Endothelial cell of umbilical vein (primary cell): ENCODE data around the gene GYS1. TPM values are rescaled to one million over a fixed set of nuclear protein-coding genes. Genes with fewer than 3 reads are reported as not detected.
"Not testable (repeated sequence)": the region's sequence is repeated elsewhere in the genome, so short reads cannot be mapped to it uniquely, and the experiment has no call there.

ENCODE experiments used
- BruUV-seq: library from RNA; stranded (reverse); fragments of 400-500 nt; replicated peaks from 2 replicates; lab custom pipeline; 2021; lab: Mats Ljungman, UMichigan
- CTCF ChIA-PET: fragments of 300-600, 350-600 bp; sonication (Branson Sonifier 250); formaldehyde crosslinking; loops from one replicate; lab custom pipeline; 2021; ENCODE audit warnings: antibody characterized with exemption, inconsistent platforms; lab: Charles Lee
- POLR2A ChIA-PET: fragments of 300-600, 350-600 bp; sonication (Branson Sonifier 250); formaldehyde crosslinking; loops from one replicate; lab custom pipeline; 2021; ENCODE audit warnings: antibody characterized with exemption, inconsistent platforms; lab: Charles Lee
- DNase-seq: peaks from one replicate; pipeline ENCODE4 v3.0.0-alpha.2; 2011; ENCODE audit warnings: low read depth, low spot score
- FAIRE-seq: peaks from 2 replicates; lab custom pipeline; 2011; peaks lifted over from hg19 to GRCh38; lab: Jason Lieb, UNC
- H2AFZ ChIP-seq: 2 replicates; pipeline ENCODE4 v1.6.0; 2012; ENCODE audit warnings: low read depth, low read length, control low read depth, inconsistent platforms
- H3K27ac ChIP-seq: 2 replicates; pipeline ENCODE4 v1.5.1; 2011; ENCODE audit warnings: low read depth, mild to moderate bottlenecking, control low read depth, low read length, moderate library complexity; ENCODE audit not compliant: insufficient read depth
- H3K27me3 ChIP-seq, 2 experiments: 2 replicates each; pipeline versions ENCODE4 v1.6.0 to v1.6.1; 2011; ENCODE audit warnings: low read length in 2 of 2, mixed read lengths in 1 of 2; ENCODE audit not compliant: control insufficient read depth in 2 of 2, insufficient read depth in 2 of 2
- H3K36me3 ChIP-seq, 2 experiments: 2 replicates in 1 of 2; 3 replicates in 1 of 2; pipeline ENCODE4 v1.5.1; 2011; ENCODE audit warnings: low read length in 2 of 2, mild to moderate bottlenecking in 1 of 2, moderate library complexity in 1 of 2; ENCODE audit not compliant: control insufficient read depth in 2 of 2, insufficient read depth in 2 of 2; ENCODE audit errors: extremely low read depth in 1 of 2
- H3K4me1 ChIP-seq: 3 replicates; pipeline ENCODE4 v1.5.1; 2011; ENCODE audit warnings: mild to moderate bottlenecking, low read length; ENCODE audit not compliant: control insufficient read depth, insufficient read depth; ENCODE audit errors: extremely low read depth
- H3K4me2 ChIP-seq: 2 replicates; pipeline ENCODE4 v1.6.1; 2011; ENCODE audit warnings: low read length, control low read depth, mixed read lengths; ENCODE audit not compliant: insufficient read depth
- H3K4me3 ChIP-seq, 3 experiments: fragments of 200-600 bp in 1 of 3; sonication (generic), shearing (Covaris generic) in 1 of 3; replicated peaks in 1 of 3; 2 replicates each; pipeline ENCODE4 v1.5.1; 2011 to 2016; ENCODE audit warnings: control low read depth in 3 of 3, low read length in 3 of 3, mild to moderate bottlenecking in 2 of 3, inconsistent platforms in 1 of 3, low read depth in 1 of 3, moderate library complexity in 1 of 3; ENCODE audit not compliant: insufficient read depth in 1 of 3
- H3K79me2 ChIP-seq: 2 replicates; pipeline ENCODE4 v1.6.0; 2012; ENCODE audit warnings: low read length, inconsistent platforms; ENCODE audit not compliant: control insufficient read depth, insufficient read depth
- H3K9ac ChIP-seq: replicated peaks from 2 replicates; pipeline ENCODE3; 2011; ENCODE audit warnings: low read length, control low read depth; ENCODE audit not compliant: insufficient read depth; ENCODE audit errors: extremely low read depth
- H3K9me1 ChIP-seq: replicated peaks from 3 replicates; pipeline ENCODE4 v1.6.0; 2011; ENCODE audit warnings: mild to moderate bottlenecking, low read length; ENCODE audit not compliant: control insufficient read depth, insufficient read depth; ENCODE audit errors: extremely low read depth
- H3K9me3 ChIP-seq: replicated peaks from 2 replicates; pipeline ENCODE4 v1.5.1; 2012; ENCODE audit warnings: low read length, inconsistent platforms; ENCODE audit not compliant: control insufficient read depth, insufficient read depth
- H4K20me1 ChIP-seq: replicated peaks from 2 replicates; pipeline ENCODE3; 2011; ENCODE audit warnings: mild to moderate bottlenecking, low read length; ENCODE audit not compliant: control insufficient read depth, insufficient read depth; ENCODE audit errors: extremely low read depth
- EZH2 ChIP-seq: IDR thresholded peaks from 2 replicates; pipeline ENCODE4 v1.6.1; 2012; ENCODE audit warnings: borderline replicate concordance, low read depth, mild to moderate bottlenecking, moderate library complexity, low read length, inconsistent platforms; ENCODE audit not compliant: severe bottlenecking
- JUN ChIP-seq: IDR thresholded peaks from 2 replicates; pipeline ENCODE4 v1.6.1; 2011; ENCODE audit warnings: borderline replicate concordance, low read depth; ENCODE audit not compliant: insufficient read length, insufficient read depth
- POLR2A ChIP-seq: IDR thresholded peaks from 2 replicates; pipeline ENCODE4 v1.6.1; 2012; ENCODE audit warnings: low read depth, mild to moderate bottlenecking, control low read depth, low read length
- POLR2AphosphoS5 ChIP-seq: IDR thresholded peaks from 2 replicates; pipeline ENCODE4 v1.6.1; 2012; ENCODE audit warnings: low read depth, mild to moderate bottlenecking, control low read depth, low read length, moderate library complexity; ENCODE audit not compliant: insufficient read depth
- dilution Hi-C: fragments of 300-500 bp; cut with MboI; formaldehyde crosslinking; loops from one replicate; pipeline ENCODE4 v1.15.0; 2019; ENCODE audit warnings: low sequenced_read_pairs; ENCODE audit not compliant: extremely low pct_ligation_motif_present
- intact Hi-C: fragments of 100-400 bp; cut with micrococcal nuclease; formaldehyde crosslinking; loops from one replicate; pipeline ENCODE4 v1.10.0; 2022
- microRNA-seq: library from miRNA; unstranded; fragments of <30 nt; microRNA quantifications from one replicate; pipeline ENCODE4 v1.2.0, GENCODE V29; 2021; ENCODE audit warnings: borderline number of aligned reads, borderline replicate concordance
- polyA plus RNA-seq, 4 experiments: library from polyadenylated mRNA; depleted of rRNA in 3 of 4; stranded (reverse) in 3 of 4; unstranded in 1 of 4; fragments of >200 nt; gene quantifications; 2 replicates each; pipeline versions ENCODE4 v1.2.1 to v1.2.3, GENCODE V29; 2011 to 2012; ENCODE audit warnings: missing spikeins in 1 of 4
- small RNA-seq: library from RNA; depleted of rRNA; stranded (forward); fragments of <200 nt; gene quantifications from one replicate; pipeline ENCODE3, GENCODE V24; 2012; ENCODE audit warnings: low replicate concordance, low read depth; ENCODE audit not compliant: insufficient read depth, insufficient read length
- total RNA-seq: library from RNA; stranded (reverse); gene quantifications from 2 replicates; pipeline ENCODE4 v1.2.3, GENCODE V29; 2021
- TF ChIP-seq, protein P1 (sequence below): IDR thresholded peaks from 2 replicates; pipeline ENCODE4 v1.6.1; 2011; ENCODE audit not compliant: insufficient read depth, insufficient read length

The GYS1 gene
- total and polyA plus RNA-seq, 2 donors (not counting 3 experiments of a cell fraction or from before 2014, with no cell fraction given) = 39.0 to 58.9 TPM

DNA sequence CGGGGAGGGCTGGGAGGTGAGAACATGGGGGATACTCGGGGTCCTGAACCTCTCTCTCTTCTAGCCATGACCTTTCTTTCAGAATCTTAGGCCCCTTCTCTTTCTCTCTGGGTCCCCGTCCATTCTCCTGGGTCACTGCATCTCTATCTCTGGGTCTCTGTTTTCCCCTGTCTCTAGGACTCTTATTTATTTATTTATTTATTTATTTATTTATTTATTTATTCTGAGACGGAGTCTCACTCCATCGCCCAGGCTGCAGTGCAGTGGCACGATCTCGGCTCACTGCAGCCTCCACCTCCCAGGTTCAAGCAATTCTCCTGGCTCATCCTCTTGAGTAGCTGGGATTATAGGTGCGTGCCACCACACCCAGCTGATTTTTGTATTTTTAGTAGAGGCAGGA lies 73.8 kb downstream of the GYS1 start:
- H3K9me3 ChIP-seq, H4K20me1 ChIP-seq, dilution Hi-C loops, FAIRE-seq, H3K79me2 ChIP-seq, H3K4me2 ChIP-seq, POLR2A ChIA-PET, DNase-seq, H3K27me3 ChIP-seq, H3K9me1 ChIP-seq, H2AFZ ChIP-seq, intact Hi-C loops, H3K27ac ChIP-seq, H3K4me1 ChIP-seq, H3K4me3 ChIP-seq, H3K9ac ChIP-seq, BruUV-seq: not testable (repeated sequence)
- H3K36me3 ChIP-seq = peaks cover 2 to 34% of the 10 kb centered on the region in 2 experiments
- CTCF ChIA-PET = interaction anchor here (0.8 to 1.5 kb wide), 4 partner anchors 13 to 51 kb away, joined by 3 to 8 read pairs (median 4); no protein-coding TSS in a partner anchor

DNA sequence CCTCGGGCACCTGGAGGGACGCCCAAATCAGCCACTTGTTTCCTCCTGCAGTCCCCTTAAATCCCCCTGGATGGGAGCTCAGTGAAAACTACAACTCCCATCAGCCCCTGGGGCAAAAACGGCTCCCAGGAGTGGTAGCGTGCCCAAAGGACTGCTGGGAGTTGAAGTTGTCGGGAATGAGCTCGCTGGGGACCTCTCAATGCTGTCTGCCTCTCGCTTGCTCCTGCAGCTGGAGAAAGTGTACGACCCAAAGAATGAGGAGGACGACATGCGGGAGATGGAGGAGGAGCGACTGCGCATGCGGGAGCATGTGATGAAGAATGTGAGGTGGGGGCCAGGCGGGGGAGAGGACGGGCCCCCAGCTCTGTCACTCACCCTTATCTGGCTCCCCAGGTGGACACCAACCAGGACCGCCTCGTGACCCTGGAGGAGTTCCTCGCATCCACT lies 74.3 kb downstream of the GYS1 start:
- dilution Hi-C loops (no loop called here), intact Hi-C loops (no loop called here)
- H2AFZ ChIP-seq = no peak overlapping the region
- H4K20me1 ChIP-seq = no peaks in the 10 kb centered on the region
- CTCF ChIA-PET = interaction anchor here (0.8 to 1.5 kb wide), 4 partner anchors 14 to 52 kb away, joined by 3 to 8 read pairs (median 4); no protein-coding TSS in a partner anchor
- H3K9me3 ChIP-seq = no peaks in the 10 kb centered on the region
- H3K36me3 ChIP-seq = peaks cover 2 to 36% of the 10 kb centered on the region in 2 experiments
- H3K9me1 ChIP-seq = no peaks in the 10 kb centered on the region
- peak; percentile 21 for DNase-seq
- H3K4me3 ChIP-seq = no peak overlapping the region
- TF ChIP-seq, protein P1, sequence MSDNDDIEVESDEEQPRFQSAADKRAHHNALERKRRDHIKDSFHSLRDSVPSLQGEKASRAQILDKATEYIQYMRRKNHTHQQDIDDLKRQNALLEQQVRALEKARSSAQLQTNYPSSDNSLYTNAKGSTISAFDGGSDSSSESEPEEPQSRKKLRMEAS = no peak
- TF ChIP-seq JUN (no peak), POLR2AphosphoS5 (no peak), EZH2 (no peak), POLR2A (no peak)
- H3K79me2 ChIP-seq = no peaks in the 10 kb centered on the region
- no peak overlapping the region for H3K4me2 ChIP-seq
- POLR2A ChIA-PET = no interaction called here
- peak; percentile 12 for FAIRE-seq
- no peaks in the 10 kb centered on the region for H3K27me3 ChIP-seq
- H3K27ac ChIP-seq = no peak overlapping the region
- no peak overlapping the region for H3K9ac ChIP-seq
- no TSS peak for BruUV-seq
- no peaks in the 10 kb centered on the region for H3K4me1 ChIP-seq

Small RNA genes within 50 kb of the gene (microRNA-seq; reads per million reads assigned to microRNA genes)
- gene MIR6798 = not detected

Small RNA genes within 50 kb of the gene (small RNA-seq; reads per million reads assigned to genes)
- not detected for gene AC026803.1
- not detected for gene MIR6798

Other genes with a start within 250 kb of the GYS1 start
- 1.2 TPM in 2 replicates for gene IZUMO1, start 246.4 kb downstream of the GYS1 start, total RNA-seq
- gene IZUMO1, start 246.4 kb downstream of the GYS1 start, polyA plus RNA-seq = 0.18 and 0.35 TPM in 2 replicates
- gene FUT1, start 240.7 kb downstream of the GYS1 start, total RNA-seq = 4.8 and 5.2 TPM in 2 replicates
- 1.9 and 2.6 TPM in 2 replicates for gene FUT1, start 240.7 kb downstream of the GYS1 start, polyA plus RNA-seq
- gene FGF21, start 237.8 kb downstream of the GYS1 start, total RNA-seq = not detected in 2 replicates
- not detected in 2 replicates for gene FGF21, start 237.8 kb downstream of the GYS1 start, polyA plus RNA-seq
- gene BCAT2, start 182.3 kb downstream of the GYS1 start, total RNA-seq = 53.9 and 62.5 TPM in 2 replicates
- 62.0 and 74.7 TPM in 2 replicates for gene BCAT2, start 182.3 kb downstream of the GYS1 start, polyA plus RNA-seq
- gene HSD17B14, start 156.8 kb downstream of the GYS1 start, total RNA-seq = 20.9 and 21.5 TPM in 2 replicates
- gene HSD17B14, start 156.8 kb downstream of the GYS1 start, polyA plus RNA-seq = 44.5 and 46.3 TPM in 2 replicates
- 4.9 and 10.1 TPM in 2 replicates for gene PLEKHA4, start 124.7 kb downstream of the GYS1 start, total RNA-seq
- 3.9 and 4.5 TPM in 2 replicates for gene PLEKHA4, start 124.7 kb downstream of the GYS1 start, polyA plus RNA-seq
- gene PPP1R15A, start 120.9 kb downstream of the GYS1 start, total RNA-seq = 67.4 and 73.4 TPM in 2 replicates
- 34.3 and 42.3 TPM in 2 replicates for gene PPP1R15A, start 120.9 kb downstream of the GYS1 start, polyA plus RNA-seq
- not detected in 2 replicates for gene TULP2, start 94.6 kb downstream of the GYS1 start, total RNA-seq
- 0.08 and 0.18 TPM in 2 replicates for gene TULP2, start 94.6 kb downstream of the GYS1 start, polyA plus RNA-seq
- 190 and 194 TPM in 2 replicates for gene NUCB1, start 93.0 kb downstream of the GYS1 start, total RNA-seq
- 231 and 237 TPM in 2 replicates for gene NUCB1, start 93.0 kb downstream of the GYS1 start, polyA plus RNA-seq
- not detected in 2 replicates for gene DHDH, start 59.6 kb downstream of the GYS1 start, total RNA-seq
- not detected in 2 replicates for gene DHDH, start 59.6 kb downstream of the GYS1 start, polyA plus RNA-seq
- 267 and 295 TPM in 2 replicates for gene BAX, start 38.4 kb downstream of the GYS1 start, total RNA-seq
- 283 and 359 TPM in 2 replicates for gene BAX, start 38.4 kb downstream of the GYS1 start, polyA plus RNA-seq
- 1,636 and 1,937 TPM in 2 replicates for gene FTL, start 28.0 kb downstream of the GYS1 start, total RNA-seq
- 2,748 and 3,914 TPM in 2 replicates for gene FTL, start 28.0 kb downstream of the GYS1 start, polyA plus RNA-seq
- gene RUVBL2, start 578 bp upstream of the GYS1 start, total RNA-seq = 110 and 115 TPM in 2 replicates
- gene RUVBL2, start 578 bp upstream of the GYS1 start, polyA plus RNA-seq = 185 and 200 TPM in 2 replicates
- gene LHB, start 23.8 kb upstream of the GYS1 start, total RNA-seq = not detected in 2 replicates
- 1.3 and 1.4 TPM in 2 replicates for gene LHB, start 23.8 kb upstream of the GYS1 start, polyA plus RNA-seq
- gene CGB3, start 31.0 kb upstream of the GYS1 start, total RNA-seq = not detected in 2 replicates
- gene CGB3, start 31.0 kb upstream of the GYS1 start, polyA plus RNA-seq = not detected in 2 replicates
- gene CGB2, start 38.6 kb upstream of the GYS1 start, total RNA-seq = not detected in 2 replicates
- not detected in 2 replicates for gene CGB2, start 38.6 kb upstream of the GYS1 start, polyA plus RNA-seq
- not detected in 2 replicates for gene CGB1, start 43.6 kb upstream of the GYS1 start, total RNA-seq
- gene CGB1, start 43.6 kb upstream of the GYS1 start, polyA plus RNA-seq = not detected in 2 replicates
- not detected in 2 replicates for gene CGB5, start 50.5 kb upstream of the GYS1 start, total RNA-seq
- gene CGB5, start 50.5 kb upstream of the GYS1 start, polyA plus RNA-seq = not detected in 2 replicates
- not detected in 2 replicates for gene CGB8, start 55.8 kb upstream of the GYS1 start, total RNA-seq
- not detected in 2 replicates for gene CGB8, start 55.8 kb upstream of the GYS1 start, polyA plus RNA-seq
- gene CGB7, start 64.4 kb upstream of the GYS1 start, total RNA-seq = 0.42 TPM in 1 of 2 replicates, not detected in the other
- 0.41 and 0.62 TPM in 2 replicates for gene CGB7, start 64.4 kb upstream of the GYS1 start, polyA plus RNA-seq
- not detected in 2 replicates for gene NTF4, start 71.5 kb upstream of the GYS1 start, total RNA-seq
- gene NTF4, start 71.5 kb upstream of the GYS1 start, polyA plus RNA-seq = not detected in 2 replicates
- gene KCNA7, start 79.4 kb upstream of the GYS1 start, total RNA-seq = not detected in 2 replicates
- not detected in 2 replicates for gene KCNA7, start 79.4 kb upstream of the GYS1 start, polyA plus RNA-seq
- gene SNRNP70, start 92.1 kb upstream of the GYS1 start, total RNA-seq = 215 and 228 TPM in 2 replicates
- 300 and 317 TPM in 2 replicates for gene SNRNP70, start 92.1 kb upstream of the GYS1 start, polyA plus RNA-seq
- gene LIN7B, start 121.1 kb upstream of the GYS1 start, total RNA-seq = 4.2 and 4.5 TPM in 2 replicates
- 2.2 and 4.4 TPM in 2 replicates for gene LIN7B, start 121.1 kb upstream of the GYS1 start, polyA plus RNA-seq
- 1.5 TPM in 1 of 2 replicates, not detected in the other for gene C19orf73, start 125.8 kb upstream of the GYS1 start, total RNA-seq
- 1.8 and 2.5 TPM in 2 replicates for gene C19orf73, start 125.8 kb upstream of the GYS1 start, polyA plus RNA-seq
- 2.0 and 2.6 TPM in 2 replicates for gene PPFIA3, start 126.2 kb upstream of the GYS1 start, total RNA-seq
- 1.3 and 1.4 TPM in 2 replicates for gene PPFIA3, start 126.2 kb upstream of the GYS1 start, polyA plus RNA-seq
- not detected in 2 replicates for gene HRC, start 162.1 kb upstream of the GYS1 start, total RNA-seq
- not detected in 2 replicates for gene HRC, start 162.1 kb upstream of the GYS1 start, polyA plus RNA-seq
- 38.9 and 40.6 TPM in 2 replicates for gene TRPM4, start 164.5 kb upstream of the GYS1 start, total RNA-seq
- 17.6 and 23.7 TPM in 2 replicates for gene TRPM4, start 164.5 kb upstream of the GYS1 start, polyA plus RNA-seq